Liver (tissue), 3 donors: ENCODE results near the gene ANKS1A.

Experiments used
- ATF3 ChIP-seq: IDR thresholded peaks from 2 replicates; pipeline ENCODE4 v1.6.1; 2016; ENCODE audit warnings: antibody characterized with exemption
- CTCF ChIP-seq: fragments of 150-350 bp; IDR thresholded peaks from 2 replicates; pipeline ENCODE4 v1.5.1; 2017; ENCODE audit warnings: improper control_type of control experiment, low read depth, low read length; ENCODE audit not compliant: missing input control
- GABPA ChIP-seq, 2 donors: IDR thresholded peaks in 1 of 2; conservative IDR thresholded peaks in 1 of 2; 2 replicates each; pipeline ENCODE4 v1.6.1; 2016; ENCODE audit warnings: antibody characterized with exemption in 2 of 2, mild to moderate bottlenecking in 1 of 2, moderate library complexity in 1 of 2
- HNF4A ChIP-seq, 2 donors: conservative IDR thresholded peaks; 2 replicates each; pipeline ENCODE4 v1.6.1; 2016; ENCODE audit warnings: antibody characterized with exemption in 2 of 2, mild to moderate bottlenecking in 2 of 2
- JUND ChIP-seq, 2 donors: IDR thresholded peaks; 2 replicates each; pipeline ENCODE4 v1.6.1; 2016; ENCODE audit warnings: antibody characterized with exemption in 2 of 2
- MAX ChIP-seq: IDR thresholded peaks from 2 replicates; pipeline ENCODE4 v1.6.1; 2016; ENCODE audit warnings: antibody characterized with exemption
- RAD21 ChIP-seq, 2 donors: IDR thresholded peaks; 2 replicates each; pipeline ENCODE4 v1.6.1; 2016; ENCODE audit warnings: antibody characterized with exemption in 2 of 2, mild to moderate bottlenecking in 2 of 2
- RXRA ChIP-seq, 2 donors: IDR thresholded peaks; 2 replicates each; pipeline ENCODE4 v1.6.1; 2017 to 2018; ENCODE audit warnings: antibody characterized with exemption in 2 of 2, mild to moderate bottlenecking in 1 of 2
- SP1 ChIP-seq: IDR thresholded peaks from 2 replicates; pipeline ENCODE4 v1.6.1; 2018; ENCODE audit warnings: antibody characterized with exemption, mild to moderate bottlenecking
- TAF1 ChIP-seq: conservative IDR thresholded peaks from 2 replicates; pipeline ENCODE4 v1.6.1; 2016; ENCODE audit warnings: antibody characterized with exemption, mild to moderate bottlenecking
- donor health status: healthy.
- donor health status: healthy.

GRCh38 chr6:34897130-34897529 is 8.1 kb downstream of the ANKS1A start:
- TF ChIP-seq CTCF (no peak), HNF4A (conservative IDR thresholded peaks at IDR 0.05) (no peak), RXRA (IDR thresholded peaks at IDR 0.05) (peak in 1 of 2 donors; percentile 37), RAD21 (IDR thresholded peaks at IDR 0.05) (no peak), MAX (no peak), TAF1 (no peak), JUND (IDR thresholded peaks at IDR 0.05) (no peak), SP1 (no peak), GABPA (IDR thresholded peaks at IDR 0.05 in 1 of 2, conservative IDR thresholded peaks at IDR 0.05 in 1 of 2) (no peak), ATF3 (no peak)
